Trophoblast cell (in vitro differentiated cells and primary cell): ENCODE data around the gene MAU2.

Source experiments
- DNase-seq, 2 donors: peaks; one replicate each; pipeline ENCODE4 v3.0.0-alpha.2; 2016
- H2AFZ ChIP-seq: 2 replicates; pipeline ENCODE4 v1.6.1; 2013; ENCODE audit warnings: low read length, moderate library complexity, mild to moderate bottlenecking; ENCODE audit not compliant: insufficient read depth, poor library complexity
- H2AK5ac ChIP-seq: 2 replicates; pipeline ENCODE4 v1.6.1; 2013; ENCODE audit warnings: mild to moderate bottlenecking, low read length
- H2BK120ac ChIP-seq: 2 replicates; pipeline ENCODE4 v1.6.1; 2013; ENCODE audit warnings: low read length, mild to moderate bottlenecking, moderate library complexity; ENCODE audit not compliant: insufficient read depth, poor library complexity
- H2BK12ac ChIP-seq: 2 replicates; pipeline ENCODE4 v1.6.1; 2013; ENCODE audit warnings: mild to moderate bottlenecking, low read length, moderate library complexity
- H2BK5ac ChIP-seq: 2 replicates; pipeline ENCODE4 v1.6.1; 2013; ENCODE audit warnings: low read length, low read depth, moderate library complexity, mild to moderate bottlenecking; ENCODE audit not compliant: poor library complexity
- H3K14ac ChIP-seq: 2 replicates; pipeline ENCODE4 v1.6.1; 2013; ENCODE audit warnings: mild to moderate bottlenecking, low read length
- H3K18ac ChIP-seq: 2 replicates; pipeline ENCODE4 v1.6.1; 2013; ENCODE audit warnings: mild to moderate bottlenecking, low read length
- H3K23ac ChIP-seq: 2 replicates; pipeline ENCODE4 v1.6.1; 2013; ENCODE audit warnings: low read length
- H3K27ac ChIP-seq: 2 replicates; pipeline ENCODE4 v1.5.1; 2013; ENCODE audit warnings: low read depth, mild to moderate bottlenecking, inconsistent platforms, low read length, moderate library complexity
- H3K27me3 ChIP-seq: 2 replicates; pipeline ENCODE4 v1.6.1; 2013; ENCODE audit warnings: inconsistent platforms, mild to moderate bottlenecking, low read length, moderate library complexity; ENCODE audit not compliant: insufficient read depth
- H3K36me3 ChIP-seq, 2 experiments: 1 replicate in 1 of 2; 2 replicates in 1 of 2; pipeline ENCODE4 v1.6.1; 2013; ENCODE audit warnings: low read length in 2 of 2, mild to moderate bottlenecking in 2 of 2, moderate library complexity in 1 of 2; ENCODE audit not compliant: insufficient read depth in 2 of 2, control insufficient read depth in 1 of 2
- H3K4ac ChIP-seq: 2 replicates; pipeline ENCODE4 v1.6.1; 2013; ENCODE audit warnings: low read depth, mild to moderate bottlenecking, low read length, moderate library complexity
- H3K4me1 ChIP-seq, 2 experiments: 1 replicate in 1 of 2; 2 replicates in 1 of 2; pipeline ENCODE4 v1.6.1; 2013; ENCODE audit warnings: low read length in 2 of 2, mild to moderate bottlenecking in 2 of 2, moderate library complexity in 1 of 2; ENCODE audit not compliant: insufficient read depth in 2 of 2, control insufficient read depth in 1 of 2
- H3K4me2 ChIP-seq: 2 replicates; pipeline ENCODE4 v1.6.1; 2013; ENCODE audit warnings: inconsistent platforms, mild to moderate bottlenecking, low read length, moderate library complexity
- H3K4me3 ChIP-seq: 2 replicates; pipeline ENCODE4 v1.5.1; 2013; ENCODE audit warnings: mild to moderate bottlenecking, low read depth, low read length, inconsistent platforms
- H3K79me1 ChIP-seq: one replicate; pipeline ENCODE4 v1.6.1; 2013; ENCODE audit warnings: low read length
- H3K79me2 ChIP-seq: 2 replicates; pipeline ENCODE4 v1.6.1; 2013; ENCODE audit warnings: low read length, mild to moderate bottlenecking; ENCODE audit not compliant: control insufficient read depth, insufficient read depth, poor library complexity
- H3K9ac ChIP-seq: 2 replicates; pipeline ENCODE4 v1.6.1; 2013; ENCODE audit warnings: mild to moderate bottlenecking, low read length
- H3K9me3 ChIP-seq: 2 replicates; pipeline ENCODE4 v1.6.1; 2013; ENCODE audit warnings: low read depth, mild to moderate bottlenecking, control low read depth, inconsistent platforms, low read length; ENCODE audit not compliant: insufficient read depth
- H4K12ac ChIP-seq: 2 replicates; pipeline ENCODE4 v1.6.1; 2013; ENCODE audit warnings: low read depth, mild to moderate bottlenecking, low read length, moderate library complexity
- H4K8ac ChIP-seq: 2 replicates; pipeline ENCODE4 v1.6.1; 2013; ENCODE audit warnings: low read depth, mild to moderate bottlenecking, low read length, moderate library complexity
- H4K91ac ChIP-seq: one replicate; pipeline ENCODE4 v1.6.1; 2013; ENCODE audit warnings: low read depth, mild to moderate bottlenecking, low read length, moderate library complexity
- WGBS: extraction: QIAGEN DNeasy Blood & Tissue Kit; methylation state at CpG from one replicate; pipeline ENCODE4 v1.1.7; 2013; ENCODE audit warnings: missing lambda C conversion rate; ENCODE audit not compliant: insufficient read length, insufficient coverage; ENCODE audit errors: extremely low coverage; 5-methylcytosine and 5-hydroxymethylcytosine counted together

The MAU2 gene

DNA sequence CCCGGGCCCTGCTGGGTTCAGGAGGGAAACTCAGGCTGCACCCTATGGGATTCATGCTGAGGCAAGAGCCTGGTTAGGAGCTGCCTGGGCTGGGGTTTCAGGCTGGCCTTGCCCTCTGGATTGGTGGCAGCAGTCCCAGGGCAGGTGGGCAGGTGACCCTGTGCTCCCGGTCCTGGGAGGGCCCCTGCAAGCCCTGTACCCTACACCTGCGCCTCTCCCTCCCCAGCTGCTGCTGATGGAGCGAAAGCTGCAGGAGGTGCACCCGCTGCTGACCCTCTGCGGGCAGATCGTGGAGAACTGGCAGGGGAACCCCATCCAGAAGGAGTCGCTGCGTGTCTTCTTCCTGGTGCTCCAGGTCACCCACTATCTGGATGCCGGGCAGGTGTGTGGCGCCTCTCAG, 20.4 kb downstream of the MAU2 start:
- no peaks in the 10 kb centered on the region for H3K27me3 ChIP-seq
- whole genome bisulfite sequencing = no CpG with 5 or more reads among the region's 11 CpGs
- H3K36me3 ChIP-seq = peaks cover 75 to 83% of the 10 kb centered on the region in 2 experiments
- H2BK120ac ChIP-seq = no peak overlapping the region
- H3K4me2 ChIP-seq = no peak overlapping the region
- H3K79me2 ChIP-seq = no peaks in the 10 kb centered on the region
- H3K4me3 ChIP-seq = no peak overlapping the region
- no peak overlapping the region for H3K14ac ChIP-seq
- H3K9me3 ChIP-seq = no peaks in the 10 kb centered on the region
- no peak for DNase-seq
- no peak overlapping the region for H4K12ac ChIP-seq
- H4K91ac ChIP-seq = no peak overlapping the region
- H2AK5ac ChIP-seq = no peak overlapping the region
- no peak overlapping the region for H3K27ac ChIP-seq
- H2BK12ac ChIP-seq = no peak overlapping the region
- no peak overlapping the region for H4K8ac ChIP-seq
- H2AFZ ChIP-seq = no peak overlapping the region
- no peak overlapping the region for H3K9ac ChIP-seq
- H2BK5ac ChIP-seq = no peak overlapping the region
- no peak overlapping the region for H3K23ac ChIP-seq
- no peaks in the 10 kb centered on the region for H3K79me1 ChIP-seq
- H3K18ac ChIP-seq = no peak overlapping the region
- H3K4ac ChIP-seq = no peak overlapping the region
- H3K4me1 ChIP-seq = no peaks in the 10 kb centered on the region

GRCh38 chr19:19342086-19343015, 21.7 kb downstream of the MAU2 start:
- Histone ChIP-seq H3K27me3 (no peaks in the 10 kb centered on the region), H3K4ac (no peak overlapping the region), H2BK12ac (no peak overlapping the region), H2AFZ (no peak overlapping the region), H4K12ac (no peak overlapping the region), H3K4me3 (no peak overlapping the region), H3K14ac (no peak overlapping the region), H3K9ac (no peak overlapping the region), H3K4me1 (no peaks in the 10 kb centered on the region), H3K9me3 (no peaks in the 10 kb centered on the region), H4K8ac (no peak overlapping the region), H2AK5ac (no peak overlapping the region), H3K79me1 (no peaks in the 10 kb centered on the region), H2BK120ac (no peak overlapping the region), H3K79me2 (no peaks in the 10 kb centered on the region), H2BK5ac (no peak overlapping the region), H3K23ac (no peak overlapping the region), H3K27ac (no peak overlapping the region), H3K18ac (no peak overlapping the region), H3K4me2 (no peak overlapping the region), H4K91ac (no peak overlapping the region), H3K36me3 (peaks cover 78 to 85% of the 10 kb centered on the region in 2 experiments)
- peak; percentile 71 to 86 for DNase-seq
- no CpG with 5 or more reads among the region's 28 CpGs for WGBS

GRCh38 chr19:19343016-19343362, 22.4 kb downstream of the MAU2 start:
- Histone ChIP-seq H4K91ac (no peak overlapping the region), H3K4ac (no peak overlapping the region), H3K4me3 (no peak overlapping the region), H3K27me3 (no peaks in the 10 kb centered on the region), H3K79me2 (no peaks in the 10 kb centered on the region), H2BK5ac (no peak overlapping the region), H3K36me3 (peaks cover 78 to 84% of the 10 kb centered on the region in 2 experiments), H3K9me3 (no peaks in the 10 kb centered on the region), H3K27ac (no peak overlapping the region), H3K4me1 (no peaks in the 10 kb centered on the region), H3K14ac (no peak overlapping the region), H2BK12ac (no peak overlapping the region), H2BK120ac (no peak overlapping the region), H3K4me2 (no peak overlapping the region), H2AK5ac (no peak overlapping the region), H2AFZ (no peak overlapping the region), H3K23ac (no peak overlapping the region), H4K8ac (no peak overlapping the region), H3K9ac (no peak overlapping the region), H3K18ac (no peak overlapping the region), H4K12ac (no peak overlapping the region), H3K79me1 (no peaks in the 10 kb centered on the region)
- DNase-seq = no peak
- no CpG with 5 or more reads among the region's 7 CpGs for WGBS

DNA sequence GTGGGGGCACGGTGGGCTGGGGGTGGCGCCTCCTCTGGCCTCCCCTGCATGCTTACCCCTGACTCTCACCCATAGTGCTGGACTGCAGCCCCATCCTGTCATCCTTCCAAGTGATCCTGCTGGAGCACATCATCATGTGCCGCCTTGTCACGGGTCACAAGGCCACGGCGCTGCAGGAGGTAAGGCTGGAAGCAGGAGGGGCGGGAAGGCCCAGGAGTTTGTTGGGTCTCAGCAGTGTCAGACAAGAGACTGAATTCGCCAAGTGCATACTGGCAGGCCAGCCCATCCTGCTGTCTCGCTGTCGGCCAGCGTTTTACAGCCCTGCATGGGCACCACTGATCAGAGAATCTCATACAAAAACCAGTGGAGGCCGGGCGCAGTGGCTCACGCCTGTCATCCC, 23.1 kb downstream of the MAU2 start:
- no peaks in the 10 kb centered on the region for H3K79me2 ChIP-seq
- no peaks in the 10 kb centered on the region for H3K4me1 ChIP-seq
- H3K23ac ChIP-seq = no peak overlapping the region
- H3K36me3 ChIP-seq = peaks cover 78 to 82% of the 10 kb centered on the region in 2 experiments
- no CpG with 5 or more reads among the region's 14 CpGs for WGBS
- H2BK12ac ChIP-seq = no peak overlapping the region
- H2BK5ac ChIP-seq = no peak overlapping the region
- no peak overlapping the region for H2AFZ ChIP-seq
- H4K91ac ChIP-seq = no peak overlapping the region
- H2BK120ac ChIP-seq = no peak overlapping the region
- no peak for DNase-seq
- H3K9me3 ChIP-seq = no peaks in the 10 kb centered on the region
- H3K4ac ChIP-seq = no peak overlapping the region
- no peak overlapping the region for H2AK5ac ChIP-seq
- H4K8ac ChIP-seq = no peak overlapping the region
- H3K4me2 ChIP-seq = no peak overlapping the region
- H4K12ac ChIP-seq = no peak overlapping the region
- H3K27me3 ChIP-seq = no peaks in the 10 kb centered on the region
- no peak overlapping the region for H3K14ac ChIP-seq
- H3K4me3 ChIP-seq = no peak overlapping the region
- no peak overlapping the region for H3K18ac ChIP-seq
- H3K79me1 ChIP-seq = no peaks in the 10 kb centered on the region
- no peak overlapping the region for H3K27ac ChIP-seq
- H3K9ac ChIP-seq = no peak overlapping the region
